Testis (tissue), 3 donors: ENCODE measurements around the gene BICD1. TPM values are rescaled to one million over a fixed set of nuclear protein-coding genes. Genes with fewer than 3 reads are reported as not detected.

Source experiments
- DNase-seq: peaks from one replicate; pipeline ENCODE4 v3.0.0-alpha.2; 2019
- H3K27ac ChIP-seq, 2 donors: fragments of 200-600 bp; sonication (generic); one replicate each; pipeline ENCODE4 v1.5.1; 2019
- H3K27me3 ChIP-seq: fragments of 200-600 bp; sonication (generic); one replicate; pipeline ENCODE4 v1.5.1; 2019
- H3K36me3 ChIP-seq: fragments of 200-600 bp; sonication (generic); one replicate; pipeline ENCODE4 v1.5.1; 2017; ENCODE audit warnings: low read depth; ENCODE audit errors: missing control alignments
- H3K4me1 ChIP-seq: fragments of 200-600 bp; sonication (generic); one replicate; pipeline ENCODE4 v1.5.1; 2019
- H3K4me3 ChIP-seq, 2 donors: fragments of 200-600 bp; sonication (generic); one replicate each; pipeline ENCODE4 v1.5.1; 2017 to 2019
- H3K9me3 ChIP-seq: fragments of 200-600 bp; sonication (generic); one replicate; pipeline ENCODE4 v1.5.1; 2017
- POLR2A ChIP-seq: fragments of 450-650 bp; IDR thresholded peaks from one replicate; pipeline ENCODE4 v1.6.1; 2017; ENCODE audit warnings: antibody characterized with exemption, mild to moderate bottlenecking, moderate library complexity
- WGBS, 2 donors: methylation state at CpG; one replicate each; pipeline ENCODE4 v1.1.5; 2018; 5-methylcytosine and 5-hydroxymethylcytosine counted together
- intact Hi-C: fragments of 100-400 bp; cut with DNase I; formaldehyde crosslinking; loops from one replicate; pipeline ENCODE4 v1.15.1; 2023; ENCODE audit warnings: low total_unique reads
- polyA plus RNA-seq: library from polyadenylated mRNA; stranded (reverse); fragments of 350-450 nt; fragmentation: Illumina TruSeq; extraction: RNeasy Lipid Tissue Mini Kit (QIAGEN cat#74804); gene quantifications from one replicate; pipeline ENCODE4 v1.2.3, GENCODE V29; 2014; ENCODE audit warnings: low read depth, low replicate concordance; ENCODE audit not compliant: insufficient read depth
- total RNA-seq, 2 donors: library from RNA; depleted of rRNA; stranded (reverse); fragments of >200 nt; gene quantifications; one replicate each; pipeline ENCODE4 v1.2.3, GENCODE V29; 2016
- TF ChIP-seq, protein P1 (sequence below), 3 experiments: fragments of 450-650 bp in 2 of 3; fragments of 200-600 bp in 1 of 3; sonication (generic) in 1 of 3; IDR thresholded peaks; one replicate each; pipeline ENCODE4 v1.5.1; 2016 to 2019; ENCODE audit warnings: antibody characterized with exemption in 3 of 3, mild to moderate bottlenecking in 2 of 3, moderate library complexity in 1 of 3

The BICD1 gene
- total and polyA plus RNA-seq, 3 donors from 2014 or later: 8.4 to 28.7 (median 26.0) TPM

DNA sequence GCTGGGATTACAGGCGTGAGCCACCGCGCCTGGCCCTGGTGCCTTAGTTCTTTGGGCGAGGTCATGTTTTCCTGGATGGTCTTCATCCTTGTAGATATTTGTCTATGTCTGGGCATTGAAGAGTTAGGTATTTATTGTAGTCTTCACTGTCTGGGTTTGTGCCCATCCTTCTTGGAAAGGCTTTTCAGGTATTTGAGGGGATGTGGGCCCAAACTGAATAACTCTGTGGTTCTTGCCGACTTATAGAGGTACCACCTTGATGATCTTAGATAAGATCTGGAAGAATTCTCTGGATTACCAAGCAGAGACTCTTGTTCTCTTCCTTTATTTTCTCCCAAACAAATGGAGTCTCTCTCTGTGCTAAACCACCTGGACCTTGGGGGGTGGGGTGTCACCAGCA, 311.6 kb downstream of the BICD1 start:
- Histone ChIP-seq H3K27ac (peak overlapping the region; percentile 52 to 64), H3K27me3 (no peaks in the 10 kb centered on the region), H3K4me1 (peaks cover 23% of the 10 kb centered on the region), H3K4me3 (no peak overlapping the region), H3K36me3 (no peaks in the 10 kb centered on the region), H3K9me3 (no peaks in the 10 kb centered on the region)
- no peak for DNase-seq
- TF ChIP-seq, protein P1, sequence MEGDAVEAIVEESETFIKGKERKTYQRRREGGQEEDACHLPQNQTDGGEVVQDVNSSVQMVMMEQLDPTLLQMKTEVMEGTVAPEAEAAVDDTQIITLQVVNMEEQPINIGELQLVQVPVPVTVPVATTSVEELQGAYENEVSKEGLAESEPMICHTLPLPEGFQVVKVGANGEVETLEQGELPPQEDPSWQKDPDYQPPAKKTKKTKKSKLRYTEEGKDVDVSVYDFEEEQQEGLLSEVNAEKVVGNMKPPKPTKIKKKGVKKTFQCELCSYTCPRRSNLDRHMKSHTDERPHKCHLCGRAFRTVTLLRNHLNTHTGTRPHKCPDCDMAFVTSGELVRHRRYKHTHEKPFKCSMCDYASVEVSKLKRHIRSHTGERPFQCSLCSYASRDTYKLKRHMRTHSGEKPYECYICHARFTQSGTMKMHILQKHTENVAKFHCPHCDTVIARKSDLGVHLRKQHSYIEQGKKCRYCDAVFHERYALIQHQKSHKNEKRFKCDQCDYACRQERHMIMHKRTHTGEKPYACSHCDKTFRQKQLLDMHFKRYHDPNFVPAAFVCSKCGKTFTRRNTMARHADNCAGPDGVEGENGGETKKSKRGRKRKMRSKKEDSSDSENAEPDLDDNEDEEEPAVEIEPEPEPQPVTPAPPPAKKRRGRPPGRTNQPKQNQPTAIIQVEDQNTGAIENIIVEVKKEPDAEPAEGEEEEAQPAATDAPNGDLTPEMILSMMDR (IDR thresholded peaks at IDR 0.05): no peak
- no peak for TF ChIP-seq POLR2A
- WGBS, 2 donors: 96 to 99% methylated on average over 5 of the region's 5 CpGs
- intact Hi-C loops: no loop called here

DNA sequence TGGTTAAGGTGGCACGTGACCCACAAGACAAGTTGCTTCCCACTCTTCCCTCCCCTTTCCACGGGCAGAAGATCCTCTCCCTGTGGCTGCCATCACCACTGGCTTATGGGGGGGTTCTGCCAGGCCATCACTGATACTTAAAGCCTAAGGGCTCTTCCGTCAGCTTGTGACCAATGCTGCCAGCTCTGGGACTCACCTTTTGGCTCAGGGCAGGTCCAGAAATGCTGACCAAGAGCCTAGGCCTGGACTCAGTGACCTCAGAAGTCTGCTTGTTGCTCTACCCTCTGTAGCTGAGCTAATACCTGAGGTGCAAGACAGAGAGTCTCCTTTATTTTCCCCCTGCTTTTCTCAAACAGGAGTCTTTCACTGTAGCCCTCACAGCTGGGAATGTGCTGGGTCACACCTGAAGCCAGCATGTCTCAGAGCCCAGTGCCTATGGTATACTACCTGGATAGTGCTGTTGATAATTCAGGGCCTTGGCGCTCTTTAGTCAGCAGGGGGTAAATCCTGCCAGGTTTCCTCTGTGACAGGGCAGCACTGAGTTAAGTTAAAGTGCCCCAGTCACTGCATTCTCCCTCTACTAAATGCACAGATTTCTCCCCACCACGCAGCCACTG, 312.4 kb downstream of the BICD1 start:
- Histone ChIP-seq H3K4me1 (peaks cover 23% of the 10 kb centered on the region), H3K9me3 (no peaks in the 10 kb centered on the region), H3K36me3 (no peaks in the 10 kb centered on the region), H3K27me3 (no peaks in the 10 kb centered on the region), H3K4me3 (no peak overlapping the region), H3K27ac (peak overlapping the region; percentile 52 to 64)
- DNase-seq: no peak
- TF ChIP-seq, protein P1 (IDR thresholded peaks at IDR 0.05): no peak
- TF ChIP-seq POLR2A: no peak
- intact Hi-C loops: no loop called here
- 65 to 84% methylated on average over 2 to 5 of the region's 5 CpGs for WGBS, 2 donors

DNA sequence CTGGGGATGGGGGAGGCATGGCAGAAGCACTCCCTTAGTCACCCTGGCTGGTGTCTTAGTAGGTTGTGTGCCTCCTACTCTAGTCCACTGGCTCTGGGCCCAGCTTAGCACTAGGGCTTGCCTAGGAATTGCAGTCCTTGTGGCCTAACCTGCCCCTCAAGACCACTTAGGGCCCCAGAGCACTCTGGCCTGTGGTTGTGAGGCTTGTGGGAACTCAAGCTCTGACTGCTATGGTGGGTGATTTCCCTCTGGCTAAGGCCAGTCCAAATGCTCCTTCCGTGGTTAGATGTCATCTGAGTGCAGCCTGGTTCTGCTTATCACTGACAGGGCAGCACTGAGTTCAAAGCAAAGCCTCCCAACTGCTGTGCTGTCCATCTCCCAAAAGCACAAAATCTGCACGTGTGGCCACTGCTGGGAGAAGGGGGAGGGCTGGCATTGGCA, 312.9 kb downstream of the BICD1 start:
- peak; percentile 68 for DNase-seq
- no peak overlapping the region for H3K4me3 ChIP-seq
- H3K36me3 ChIP-seq: no peaks in the 10 kb centered on the region
- TF ChIP-seq, protein P1 (IDR thresholded peaks at IDR 0.05): no peak
- no peak for TF ChIP-seq POLR2A
- no peaks in the 10 kb centered on the region for H3K9me3 ChIP-seq
- no peaks in the 10 kb centered on the region for H3K27me3 ChIP-seq
- WGBS, 2 donors: 34 to 65% methylated on average over 2 of the region's 2 CpGs
- intact Hi-C loops: no loop called here
- peak overlapping the region; percentile 52 to 64 for H3K27ac ChIP-seq
- peaks cover 23% of the 10 kb centered on the region for H3K4me1 ChIP-seq

DNA sequence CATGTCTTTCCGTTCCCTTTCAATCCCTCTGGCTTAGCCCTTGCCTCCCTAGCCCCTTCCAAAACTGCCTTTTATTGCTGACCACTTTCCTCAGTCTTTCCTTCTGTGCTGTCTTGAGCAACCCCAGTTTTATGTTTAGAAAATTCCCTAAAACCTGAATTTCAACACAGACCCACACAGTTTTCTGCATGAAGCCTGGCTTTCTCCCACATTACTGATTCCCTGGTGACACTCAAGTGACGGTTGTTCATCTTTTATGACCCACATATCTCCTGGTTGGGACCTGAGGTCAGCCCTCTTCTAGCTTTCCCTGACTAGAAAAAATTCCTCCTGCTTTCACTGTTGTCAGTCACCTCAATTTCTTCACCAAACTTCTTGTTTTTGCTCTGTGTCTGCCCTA, 313.7 kb downstream of the BICD1 start:
- Histone ChIP-seq H3K9me3 (no peaks in the 10 kb centered on the region), H3K27me3 (no peaks in the 10 kb centered on the region), H3K4me1 (peaks cover 23% of the 10 kb centered on the region), H3K36me3 (no peaks in the 10 kb centered on the region), H3K4me3 (no peak overlapping the region), H3K27ac (peak overlapping the region; percentile 52 to 58)
- no peak for DNase-seq
- intact Hi-C loops: no loop called here
- 67 to 77% methylated on average over 2 of the region's 2 CpGs for WGBS, 2 donors
- TF ChIP-seq, protein P1 (IDR thresholded peaks at IDR 0.05): no peak
- TF ChIP-seq POLR2A: no peak

DNA sequence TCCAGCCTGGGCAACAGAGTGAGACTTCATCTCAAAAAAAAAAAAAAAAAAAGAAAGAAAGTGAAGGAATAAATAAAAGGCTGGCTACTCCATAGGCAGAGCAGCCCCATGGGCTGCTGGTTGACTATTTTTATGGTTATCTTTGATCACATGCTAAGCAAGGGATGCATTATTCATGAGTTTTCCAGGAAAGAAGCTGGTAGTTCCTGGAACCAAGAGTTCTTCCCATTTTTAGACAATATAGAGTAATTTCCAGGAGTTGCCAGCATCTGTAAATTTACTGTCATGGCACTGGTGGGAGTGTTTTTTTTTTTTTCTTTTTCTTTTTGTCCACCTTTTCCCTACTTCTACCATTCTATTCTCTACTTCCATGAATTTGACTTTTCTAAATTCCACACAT, 316.9 kb downstream of the BICD1 start:
- intact Hi-C loops: no loop called here
- Histone ChIP-seq H3K27me3 (no peaks in the 10 kb centered on the region), H3K4me1 (peaks cover 23% of the 10 kb centered on the region), H3K36me3 (no peaks in the 10 kb centered on the region), H3K4me3 (no peak overlapping the region), H3K9me3 (no peaks in the 10 kb centered on the region), H3K27ac (peak overlapping the region in 1 of 2 donors; percentile 42)
- TF ChIP-seq, protein P1 (IDR thresholded peaks at IDR 0.05): no peak
- no peak for TF ChIP-seq POLR2A
- DNase-seq: no peak
